WTC11 (cell line): ENCODE results near the gene ZNF225. TPM values are rescaled to one million over a fixed set of nuclear protein-coding genes. Genes with fewer than 3 reads are reported as not detected.

Experiments
- ATAC-seq: fragments of 200-7000 bp; cut with Tn5 transposase; 2 replicates; pipeline ENCODE4 v1.10.0; 2021; ENCODE audit warnings: mild to moderate bottlenecking, moderate library complexity
- CTCF ChIA-PET: fragments of 300-600 bp; sonication (Branson Sonifier 250); formaldehyde crosslinking; loops from one replicate; lab custom pipeline; 2021; ENCODE audit warnings: antibody characterized with exemption; lab: Charles Lee
- POLR2A ChIA-PET: fragments of 350-600 bp; sonication (Branson Sonifier 250); formaldehyde crosslinking; loops from one replicate; lab custom pipeline; 2021; ENCODE audit warnings: antibody characterized with exemption; lab: Charles Lee
- DNase-seq: peaks from one replicate; pipeline ENCODE4 v3.0.0; 2021; ENCODE audit warnings: low spot score
- H3K27ac Mint-ChIP-seq: 2 replicates; pipeline ENCODE4 v1.8.0; 2021; ENCODE audit warnings: mixed read lengths
- H3K27me3 Mint-ChIP-seq: 2 replicates; pipeline ENCODE4 v1.8.0; 2021; ENCODE audit warnings: low read depth, mild to moderate bottlenecking, moderate library complexity, mixed read lengths
- H3K36me3 Mint-ChIP-seq: 2 replicates; pipeline ENCODE4 v1.8.0; 2021; ENCODE audit warnings: mixed read lengths
- H3K4me1 Mint-ChIP-seq: 2 replicates; pipeline ENCODE4 v1.8.0; 2022; ENCODE audit warnings: mixed read lengths
- H3K4me3 Mint-ChIP-seq: 2 replicates; pipeline ENCODE4 v1.8.0; 2021; ENCODE audit warnings: mild to moderate bottlenecking, moderate library complexity, mixed read lengths
- H3K9me3 Mint-ChIP-seq: 2 replicates; pipeline ENCODE4 v1.8.0; 2021; ENCODE audit warnings: mixed read lengths
- ATF1 ChIP-seq: sonication (generic); formaldehyde crosslinking; IDR thresholded peaks from 2 replicates; pipeline ENCODE4 v1.8.1; 2023; ENCODE audit warnings: mild to moderate bottlenecking, moderate library complexity, missing genetic modification reagents
- ELF4 ChIP-seq: sonication (generic); formaldehyde crosslinking; IDR thresholded peaks from 2 replicates; pipeline ENCODE4 v1.8.1; 2022; ENCODE audit warnings: low read depth, mild to moderate bottlenecking, moderate library complexity, missing genetic modification reagents
- GRHL2 ChIP-seq: fragments of 250-450 bp; sonication (Bioruptor Pico); IDR thresholded peaks from 2 replicates; pipeline ENCODE4 v1.8.0; 2022; ENCODE audit warnings: mild to moderate bottlenecking, moderate library complexity; ENCODE audit not compliant: insufficient replicate concordance, severe bottlenecking
- NFATC4 ChIP-seq: fragments of 250-450 bp; sonication (Bioruptor Pico); IDR thresholded peaks from 2 replicates; pipeline ENCODE4 v1.9.0; 2021; ENCODE audit warnings: mild to moderate bottlenecking
- OVOL2 ChIP-seq: fragments of 250-450 bp; sonication (Bioruptor Pico); IDR thresholded peaks from 2 replicates; pipeline ENCODE4 v1.9.0; 2021; ENCODE audit warnings: mild to moderate bottlenecking, borderline replicate concordance
- SP1 ChIP-seq: sonication (generic); formaldehyde crosslinking; conservative IDR thresholded peaks from 2 replicates; pipeline ENCODE4 v1.8.1; 2022; ENCODE audit warnings: missing genetic modification reagents
- ZNF396 ChIP-seq: fragments of 250-450 bp; sonication (Bioruptor Pico); IDR thresholded peaks from 2 replicates; pipeline ENCODE4 v1.8.0; 2021; ENCODE audit warnings: mild to moderate bottlenecking, moderate library complexity, borderline replicate concordance
- ZNF671 ChIP-seq: fragments of 250-450 bp; sonication (Bioruptor Pico); IDR thresholded peaks from 2 replicates; pipeline ENCODE4 v1.8.0; 2021; ENCODE audit warnings: mild to moderate bottlenecking
- total RNA-seq: library from RNA; stranded (reverse); gene quantifications from 3 replicates; pipeline ENCODE4 v1.2.3, GENCODE V29; 2021
- TF ChIP-seq, protein P1 (sequence below): sonication (generic); formaldehyde crosslinking; IDR thresholded peaks from 2 replicates; pipeline ENCODE4 v1.8.0; 2022; ENCODE audit warnings: mild to moderate bottlenecking, missing genetic modification reagents
- TF ChIP-seq, protein P2 (sequence below): sonication (generic); formaldehyde crosslinking; IDR thresholded peaks from 2 replicates; pipeline ENCODE4 v1.8.1; 2023; ENCODE audit warnings: mild to moderate bottlenecking, missing genetic modification reagents
- TF ChIP-seq, protein P3 (sequence below): sonication (generic); formaldehyde crosslinking; IDR thresholded peaks from 2 replicates; pipeline ENCODE4 v1.8.1; 2023; ENCODE audit warnings: mild to moderate bottlenecking, missing genetic modification reagents, borderline replicate concordance
- TF ChIP-seq, protein P4 (sequence below): sonication (generic); formaldehyde crosslinking; IDR thresholded peaks from 2 replicates; pipeline ENCODE4 v1.8.0; 2023; ENCODE audit warnings: missing genetic modification reagents, mild to moderate bottlenecking, borderline replicate concordance
- TF ChIP-seq, protein P5 (sequence below): sonication (generic); formaldehyde crosslinking; IDR thresholded peaks from 2 replicates; pipeline ENCODE4 v1.8.1; 2023; ENCODE audit warnings: mild to moderate bottlenecking, moderate library complexity, missing genetic modification reagents
- TF ChIP-seq, protein P6 (sequence below): fragments of 250-450 bp; sonication (Bioruptor Pico); IDR thresholded peaks from 2 replicates; pipeline ENCODE4 v1.9.0; 2021; ENCODE audit warnings: mild to moderate bottlenecking

ZNF225 gene
- total RNA-seq, 1 experiment from 2014 or later, result 3.9 TPM

DNA sequence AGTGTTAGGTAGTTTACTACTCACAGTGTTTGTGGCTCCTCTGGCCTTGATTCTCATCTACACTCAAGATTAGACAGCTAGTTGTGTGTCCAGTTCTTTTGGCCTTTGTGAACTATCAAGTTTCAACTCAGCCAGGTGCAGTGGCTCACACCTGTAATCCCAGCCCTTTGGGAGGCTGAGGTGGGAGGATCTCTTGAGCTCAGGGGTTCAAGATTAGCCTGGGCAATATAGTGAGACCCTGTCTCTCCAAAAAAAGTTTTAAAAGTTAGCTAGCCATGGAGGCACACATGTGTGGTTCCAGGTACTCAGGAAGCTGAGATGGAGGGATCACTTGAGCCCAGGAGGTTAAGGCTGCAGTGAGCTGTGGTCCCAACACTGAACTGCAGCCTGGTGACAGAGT is 67.8 kb downstream of the ZNF225 start:
- POLR2A ChIA-PET, result no interaction called here
- no peak for DNase-seq
- Mint-ChIP-seq H3K36me3 (peaks cover 24% of the 10 kb centered on the region), H3K27me3 (peaks cover 24% of the 10 kb centered on the region), H3K4me3 (no peak overlapping the region), H3K4me1 (no peaks in the 10 kb centered on the region), H3K27ac (no peak overlapping the region), H3K9me3 (peaks cover 63% of the 10 kb centered on the region)
- CTCF ChIA-PET, result no interaction called here
- TF ChIP-seq, protein P1, sequence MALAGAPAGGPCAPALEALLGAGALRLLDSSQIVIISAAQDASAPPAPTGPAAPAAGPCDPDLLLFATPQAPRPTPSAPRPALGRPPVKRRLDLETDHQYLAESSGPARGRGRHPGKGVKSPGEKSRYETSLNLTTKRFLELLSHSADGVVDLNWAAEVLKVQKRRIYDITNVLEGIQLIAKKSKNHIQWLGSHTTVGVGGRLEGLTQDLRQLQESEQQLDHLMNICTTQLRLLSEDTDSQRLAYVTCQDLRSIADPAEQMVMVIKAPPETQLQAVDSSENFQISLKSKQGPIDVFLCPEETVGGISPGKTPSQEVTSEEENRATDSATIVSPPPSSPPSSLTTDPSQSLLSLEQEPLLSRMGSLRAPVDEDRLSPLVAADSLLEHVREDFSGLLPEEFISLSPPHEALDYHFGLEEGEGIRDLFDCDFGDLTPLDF (CRISPR knock-in tag), result no peak
- TF ChIP-seq, protein P2, sequence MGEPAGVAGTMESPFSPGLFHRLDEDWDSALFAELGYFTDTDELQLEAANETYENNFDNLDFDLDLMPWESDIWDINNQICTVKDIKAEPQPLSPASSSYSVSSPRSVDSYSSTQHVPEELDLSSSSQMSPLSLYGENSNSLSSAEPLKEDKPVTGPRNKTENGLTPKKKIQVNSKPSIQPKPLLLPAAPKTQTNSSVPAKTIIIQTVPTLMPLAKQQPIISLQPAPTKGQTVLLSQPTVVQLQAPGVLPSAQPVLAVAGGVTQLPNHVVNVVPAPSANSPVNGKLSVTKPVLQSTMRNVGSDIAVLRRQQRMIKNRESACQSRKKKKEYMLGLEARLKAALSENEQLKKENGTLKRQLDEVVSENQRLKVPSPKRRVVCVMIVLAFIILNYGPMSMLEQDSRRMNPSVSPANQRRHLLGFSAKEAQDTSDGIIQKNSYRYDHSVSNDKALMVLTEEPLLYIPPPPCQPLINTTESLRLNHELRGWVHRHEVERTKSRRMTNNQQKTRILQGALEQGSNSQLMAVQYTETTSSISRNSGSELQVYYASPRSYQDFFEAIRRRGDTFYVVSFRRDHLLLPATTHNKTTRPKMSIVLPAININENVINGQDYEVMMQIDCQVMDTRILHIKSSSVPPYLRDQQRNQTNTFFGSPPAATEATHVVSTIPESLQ, result no peak
- TF ChIP-seq GRHL2 (CRISPR knock-in tag) (no peak), ATF1 (CRISPR knock-in tag) (no peak), ZNF671 (no peak), ELF4 (no peak)
- no peak for ATAC-seq

DNA sequence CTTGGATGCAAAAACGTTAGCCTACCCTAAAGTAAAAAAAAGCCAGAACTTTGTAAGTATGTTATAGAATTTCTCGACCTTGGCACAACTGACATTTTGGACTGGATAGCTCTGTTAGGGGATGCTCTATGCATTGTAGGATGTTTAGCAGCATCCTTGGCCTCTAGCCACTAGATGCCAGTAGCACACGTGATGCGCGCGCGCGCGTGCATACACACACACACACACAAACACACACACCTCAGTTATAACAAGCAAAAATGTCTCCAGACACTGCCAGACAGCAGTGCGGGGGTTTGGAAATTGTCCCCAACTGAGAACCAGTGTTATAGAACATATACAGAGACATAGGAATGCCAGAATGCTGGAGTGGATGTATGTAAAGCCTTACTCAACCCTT is 68.9 kb downstream of the ZNF225 start:
- ChIA-PET POLR2A (interaction anchor here (0.6 kb wide), 1 partner anchor 389 kb away, joined by 3 read pairs; no protein-coding TSS in a partner anchor), CTCF (no interaction called here)
- no peak overlapping the region for H3K27ac Mint-ChIP-seq
- no peak for DNase-seq
- H3K36me3 Mint-ChIP-seq, result peaks cover 12% of the 10 kb centered on the region
- no peak overlapping the region for H3K4me3 Mint-ChIP-seq
- no peak for ATAC-seq
- H3K9me3 Mint-ChIP-seq, result peaks cover 63% of the 10 kb centered on the region
- TF ChIP-seq, protein P3, sequence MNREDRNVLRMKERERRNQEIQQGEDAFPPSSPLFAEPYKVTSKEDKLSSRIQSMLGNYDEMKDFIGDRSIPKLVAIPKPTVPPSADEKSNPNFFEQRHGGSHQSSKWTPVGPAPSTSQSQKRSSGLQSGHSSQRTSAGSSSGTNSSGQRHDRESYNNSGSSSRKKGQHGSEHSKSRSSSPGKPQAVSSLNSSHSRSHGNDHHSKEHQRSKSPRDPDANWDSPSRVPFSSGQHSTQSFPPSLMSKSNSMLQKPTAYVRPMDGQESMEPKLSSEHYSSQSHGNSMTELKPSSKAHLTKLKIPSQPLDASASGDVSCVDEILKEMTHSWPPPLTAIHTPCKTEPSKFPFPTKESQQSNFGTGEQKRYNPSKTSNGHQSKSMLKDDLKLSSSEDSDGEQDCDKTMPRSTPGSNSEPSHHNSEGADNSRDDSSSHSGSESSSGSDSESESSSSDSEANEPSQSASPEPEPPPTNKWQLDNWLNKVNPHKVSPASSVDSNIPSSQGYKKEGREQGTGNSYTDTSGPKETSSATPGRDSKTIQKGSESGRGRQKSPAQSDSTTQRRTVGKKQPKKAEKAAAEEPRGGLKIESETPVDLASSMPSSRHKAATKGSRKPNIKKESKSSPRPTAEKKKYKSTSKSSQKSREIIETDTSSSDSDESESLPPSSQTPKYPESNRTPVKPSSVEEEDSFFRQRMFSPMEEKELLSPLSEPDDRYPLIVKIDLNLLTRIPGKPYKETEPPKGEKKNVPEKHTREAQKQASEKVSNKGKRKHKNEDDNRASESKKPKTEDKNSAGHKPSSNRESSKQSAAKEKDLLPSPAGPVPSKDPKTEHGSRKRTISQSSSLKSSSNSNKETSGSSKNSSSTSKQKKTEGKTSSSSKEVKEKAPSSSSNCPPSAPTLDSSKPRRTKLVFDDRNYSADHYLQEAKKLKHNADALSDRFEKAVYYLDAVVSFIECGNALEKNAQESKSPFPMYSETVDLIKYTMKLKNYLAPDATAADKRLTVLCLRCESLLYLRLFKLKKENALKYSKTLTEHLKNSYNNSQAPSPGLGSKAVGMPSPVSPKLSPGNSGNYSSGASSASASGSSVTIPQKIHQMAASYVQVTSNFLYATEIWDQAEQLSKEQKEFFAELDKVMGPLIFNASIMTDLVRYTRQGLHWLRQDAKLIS (CRISPR knock-in tag), result no peak
- TF ChIP-seq, protein P1 (CRISPR knock-in tag), result no peak
- TF ChIP-seq SP1 (CRISPR knock-in tag) (no peak), NFATC4 (CRISPR knock-in tag) (no peak), OVOL2 (CRISPR knock-in tag) (no peak), ZNF396 (CRISPR knock-in tag) (no peak)
- TF ChIP-seq, protein P4, sequence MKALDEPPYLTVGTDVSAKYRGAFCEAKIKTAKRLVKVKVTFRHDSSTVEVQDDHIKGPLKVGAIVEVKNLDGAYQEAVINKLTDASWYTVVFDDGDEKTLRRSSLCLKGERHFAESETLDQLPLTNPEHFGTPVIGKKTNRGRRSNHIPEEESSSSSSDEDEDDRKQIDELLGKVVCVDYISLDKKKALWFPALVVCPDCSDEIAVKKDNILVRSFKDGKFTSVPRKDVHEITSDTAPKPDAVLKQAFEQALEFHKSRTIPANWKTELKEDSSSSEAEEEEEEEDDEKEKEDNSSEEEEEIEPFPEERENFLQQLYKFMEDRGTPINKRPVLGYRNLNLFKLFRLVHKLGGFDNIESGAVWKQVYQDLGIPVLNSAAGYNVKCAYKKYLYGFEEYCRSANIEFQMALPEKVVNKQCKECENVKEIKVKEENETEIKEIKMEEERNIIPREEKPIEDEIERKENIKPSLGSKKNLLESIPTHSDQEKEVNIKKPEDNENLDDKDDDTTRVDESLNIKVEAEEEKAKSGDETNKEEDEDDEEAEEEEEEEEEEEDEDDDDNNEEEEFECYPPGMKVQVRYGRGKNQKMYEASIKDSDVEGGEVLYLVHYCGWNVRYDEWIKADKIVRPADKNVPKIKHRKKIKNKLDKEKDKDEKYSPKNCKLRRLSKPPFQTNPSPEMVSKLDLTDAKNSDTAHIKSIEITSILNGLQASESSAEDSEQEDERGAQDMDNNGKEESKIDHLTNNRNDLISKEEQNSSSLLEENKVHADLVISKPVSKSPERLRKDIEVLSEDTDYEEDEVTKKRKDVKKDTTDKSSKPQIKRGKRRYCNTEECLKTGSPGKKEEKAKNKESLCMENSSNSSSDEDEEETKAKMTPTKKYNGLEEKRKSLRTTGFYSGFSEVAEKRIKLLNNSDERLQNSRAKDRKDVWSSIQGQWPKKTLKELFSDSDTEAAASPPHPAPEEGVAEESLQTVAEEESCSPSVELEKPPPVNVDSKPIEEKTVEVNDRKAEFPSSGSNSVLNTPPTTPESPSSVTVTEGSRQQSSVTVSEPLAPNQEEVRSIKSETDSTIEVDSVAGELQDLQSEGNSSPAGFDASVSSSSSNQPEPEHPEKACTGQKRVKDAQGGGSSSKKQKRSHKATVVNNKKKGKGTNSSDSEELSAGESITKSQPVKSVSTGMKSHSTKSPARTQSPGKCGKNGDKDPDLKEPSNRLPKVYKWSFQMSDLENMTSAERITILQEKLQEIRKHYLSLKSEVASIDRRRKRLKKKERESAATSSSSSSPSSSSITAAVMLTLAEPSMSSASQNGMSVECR, result no peak
- TF ChIP-seq, protein P5, sequence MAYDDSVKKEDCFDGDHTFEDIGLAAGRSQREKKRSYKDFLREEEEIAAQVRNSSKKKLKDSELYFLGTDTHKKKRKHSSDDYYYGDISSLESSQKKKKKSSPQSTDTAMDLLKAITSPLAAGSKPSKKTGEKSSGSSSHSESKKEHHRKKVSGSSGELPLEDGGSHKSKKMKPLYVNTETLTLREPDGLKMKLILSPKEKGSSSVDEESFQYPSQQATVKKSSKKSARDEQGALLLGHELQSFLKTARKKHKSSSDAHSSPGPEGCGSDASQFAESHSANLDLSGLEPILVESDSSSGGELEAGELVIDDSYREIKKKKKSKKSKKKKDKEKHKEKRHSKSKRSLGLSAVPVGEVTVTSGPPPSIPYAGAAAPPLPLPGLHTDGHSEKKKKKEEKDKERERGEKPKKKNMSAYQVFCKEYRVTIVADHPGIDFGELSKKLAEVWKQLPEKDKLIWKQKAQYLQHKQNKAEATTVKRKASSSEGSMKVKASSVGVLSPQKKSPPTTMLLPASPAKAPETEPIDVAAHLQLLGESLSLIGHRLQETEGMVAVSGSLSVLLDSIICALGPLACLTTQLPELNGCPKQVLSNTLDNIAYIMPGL (CRISPR knock-in tag), result no peak
- TF ChIP-seq, protein P6, sequence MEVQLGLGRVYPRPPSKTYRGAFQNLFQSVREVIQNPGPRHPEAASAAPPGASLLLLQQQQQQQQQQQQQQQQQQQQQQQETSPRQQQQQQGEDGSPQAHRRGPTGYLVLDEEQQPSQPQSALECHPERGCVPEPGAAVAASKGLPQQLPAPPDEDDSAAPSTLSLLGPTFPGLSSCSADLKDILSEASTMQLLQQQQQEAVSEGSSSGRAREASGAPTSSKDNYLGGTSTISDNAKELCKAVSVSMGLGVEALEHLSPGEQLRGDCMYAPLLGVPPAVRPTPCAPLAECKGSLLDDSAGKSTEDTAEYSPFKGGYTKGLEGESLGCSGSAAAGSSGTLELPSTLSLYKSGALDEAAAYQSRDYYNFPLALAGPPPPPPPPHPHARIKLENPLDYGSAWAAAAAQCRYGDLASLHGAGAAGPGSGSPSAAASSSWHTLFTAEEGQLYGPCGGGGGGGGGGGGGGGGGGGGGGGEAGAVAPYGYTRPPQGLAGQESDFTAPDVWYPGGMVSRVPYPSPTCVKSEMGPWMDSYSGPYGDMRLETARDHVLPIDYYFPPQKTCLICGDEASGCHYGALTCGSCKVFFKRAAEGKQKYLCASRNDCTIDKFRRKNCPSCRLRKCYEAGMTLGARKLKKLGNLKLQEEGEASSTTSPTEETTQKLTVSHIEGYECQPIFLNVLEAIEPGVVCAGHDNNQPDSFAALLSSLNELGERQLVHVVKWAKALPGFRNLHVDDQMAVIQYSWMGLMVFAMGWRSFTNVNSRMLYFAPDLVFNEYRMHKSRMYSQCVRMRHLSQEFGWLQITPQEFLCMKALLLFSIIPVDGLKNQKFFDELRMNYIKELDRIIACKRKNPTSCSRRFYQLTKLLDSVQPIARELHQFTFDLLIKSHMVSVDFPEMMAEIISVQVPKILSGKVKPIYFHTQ (CRISPR knock-in tag), result no peak
- no peaks in the 10 kb centered on the region for H3K4me1 Mint-ChIP-seq
- peaks cover 22% of the 10 kb centered on the region for H3K27me3 Mint-ChIP-seq
